Lung (tissue), 12 donors: ENCODE data around the gene ENDOV. TPM values are rescaled to one million over a fixed set of nuclear protein-coding genes. Genes with fewer than 3 reads are reported as not detected.
A peak's percentile ranks its signal among the peaks of the same experiment; 100 is the strongest.

Experiments used
- ATAC-seq: fragments of 200-7000 bp; cut with Tn5 transposase; one replicate; pipeline ENCODE4 v1.9.1; 2020; ENCODE audit warnings: moderate number of reproducible peaks; ENCODE audit not compliant: insufficient read depth, low FRiP score
- DNase-seq, 3 donors: peaks; one replicate each; pipeline ENCODE4 v3.0.0-alpha.2; 2013 to 2017
- H3K27ac ChIP-seq, 2 donors: one replicate each; pipeline ENCODE4 v1.5.1; 2013; ENCODE audit warnings: mild to moderate bottlenecking in 2 of 2, moderate library complexity in 2 of 2, control low read depth in 1 of 2, inconsistent platforms in 1 of 2, low read depth in 1 of 2, low read length in 1 of 2
- H3K27me3 ChIP-seq, 3 donors: one replicate each; pipeline ENCODE4 v1.5.1; 2013; ENCODE audit warnings: low read length in 2 of 3; ENCODE audit not compliant: control insufficient read depth in 3 of 3, insufficient read depth in 3 of 3
- H3K36me3 ChIP-seq, 4 donors: one replicate each; pipeline ENCODE4 v1.5.1; 2013; ENCODE audit warnings: low read length in 4 of 4, mild to moderate bottlenecking in 1 of 4, moderate library complexity in 1 of 4; ENCODE audit not compliant: control insufficient read depth in 4 of 4, insufficient read depth in 4 of 4
- H3K4me1 ChIP-seq, 5 donors: one replicate each; pipeline ENCODE4 v1.5.1; 2013; ENCODE audit warnings: low read length in 5 of 5, mild to moderate bottlenecking in 2 of 5, moderate library complexity in 1 of 5; ENCODE audit not compliant: control insufficient read depth in 5 of 5, insufficient read depth in 5 of 5
- H3K4me3 ChIP-seq: one replicate; pipeline ENCODE4 v1.5.1; 2013; ENCODE audit warnings: mild to moderate bottlenecking, control low read depth, moderate library complexity
- H3K9ac ChIP-seq, 2 donors: one replicate each; pipeline ENCODE4 v1.5.1; 2013; ENCODE audit warnings: low read length in 2 of 2, control low read depth in 1 of 2; ENCODE audit not compliant: insufficient read depth in 1 of 2
- H3K9me3 ChIP-seq, 4 donors: one replicate each; pipeline ENCODE4 v1.5.1; 2013; ENCODE audit warnings: low read length in 3 of 4, mild to moderate bottlenecking in 1 of 4, moderate library complexity in 1 of 4; ENCODE audit not compliant: control insufficient read depth in 4 of 4, insufficient read depth in 3 of 4
- WGBS, 2 donors: extraction: QIAGEN DNeasy Blood & Tissue Kit; methylation state at CpG; one replicate each; pipeline ENCODE4 v1.1.7; 2013; 5-methylcytosine and 5-hydroxymethylcytosine counted together
- polyA plus RNA-seq, 2 donors: library from polyadenylated mRNA; stranded (reverse); fragments of 200-250 nt; gene quantifications; one replicate each; pipeline ENCODE4 v1.2.1, GENCODE V29; 2013
- total RNA-seq, 2 donors: library from RNA; depleted of rRNA in 1 of 2; stranded (reverse); fragments of >200 nt in 1 of 2; gene quantifications; one replicate each; pipeline ENCODE4 v1.2.1, GENCODE V29; 2014 to 2021
- TF ChIP-seq, protein P1 (sequence below): IDR thresholded peaks from 2 replicates; pipeline ENCODE4 v1.5.1; 2012; ENCODE audit warnings: mild to moderate bottlenecking; ENCODE audit errors: control extremely low read depth, extremely low read depth
- donor health status: control.
- donor health status: control.
- donor health status: Bipolar disorder and iron deficiency.
- donor health status: healthy.
- donor health status: DM: yes; HTN: yes; CAD: no.

Gene ENDOV
- total and polyA plus RNA-seq, 4 donors, result 11.8 to 28.8 (median 22.4) TPM

DNA sequence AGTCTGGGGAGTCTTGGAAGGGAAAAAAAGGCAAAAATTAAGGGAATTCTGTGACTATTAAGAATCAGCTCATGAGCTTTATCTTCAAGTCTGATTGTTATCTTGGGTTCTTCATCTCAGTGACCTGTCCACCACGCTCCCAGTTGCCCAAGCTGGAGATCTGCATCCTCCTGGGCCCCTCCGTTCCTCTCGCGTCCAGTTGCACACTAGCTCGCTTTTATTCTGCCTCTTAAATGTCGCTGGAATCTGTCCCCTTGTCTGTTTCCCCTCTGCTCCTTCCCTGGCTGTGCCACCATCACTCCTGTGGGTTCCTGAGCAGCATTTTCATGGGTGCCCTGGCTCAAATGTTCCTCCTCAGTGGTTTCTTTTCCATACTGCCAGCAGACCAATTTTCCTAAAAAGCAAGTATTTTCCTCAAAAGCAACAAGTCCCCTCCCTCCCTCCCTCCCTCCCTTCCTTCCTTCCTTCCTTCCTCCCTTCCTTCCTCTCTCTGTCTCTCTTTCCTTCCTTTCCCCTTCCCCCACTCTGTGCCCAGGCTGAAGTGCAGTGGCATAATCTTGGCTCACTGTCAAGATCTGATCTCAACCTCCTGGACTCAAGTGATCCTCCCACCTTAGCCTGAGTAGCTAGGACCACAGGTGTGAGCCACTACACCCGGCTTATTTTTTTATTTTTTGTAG, 1.4 kb downstream of the ENDOV start:
- no peak for ATAC-seq
- no peak overlapping the region for H3K4me3 ChIP-seq

DNA sequence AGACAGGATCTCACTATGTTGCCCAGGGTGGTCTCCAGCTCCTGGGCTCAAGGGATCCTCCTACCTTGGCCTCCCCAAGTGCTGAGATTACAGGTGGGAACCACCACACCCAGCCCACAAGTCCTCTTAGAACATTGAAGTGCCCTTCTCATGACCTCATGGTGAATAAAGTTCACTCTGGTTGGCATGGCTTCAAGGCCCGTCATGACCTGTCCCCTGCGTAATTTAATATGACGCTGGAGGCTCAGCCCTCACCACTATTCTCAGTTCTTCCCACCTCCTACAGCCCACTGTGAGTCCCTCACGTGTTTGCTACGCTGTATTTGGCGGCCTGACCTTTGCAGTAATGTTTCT, 1.9 kb downstream of the ENDOV start:
- Histone ChIP-seq H3K9ac (no peak overlapping the region), H3K9me3 (no peaks in the 10 kb centered on the region), H3K36me3 (peaks cover 0 to 29% (median 2%) of the 10 kb centered on the region in 4 donors), H3K4me3 (no peak overlapping the region), H3K27ac (no peak overlapping the region), H3K4me1 (peaks cover 0 to 17% (median 11%) of the 10 kb centered on the region in 5 donors), H3K27me3 (no peaks in the 10 kb centered on the region)
- TF ChIP-seq, protein P1, sequence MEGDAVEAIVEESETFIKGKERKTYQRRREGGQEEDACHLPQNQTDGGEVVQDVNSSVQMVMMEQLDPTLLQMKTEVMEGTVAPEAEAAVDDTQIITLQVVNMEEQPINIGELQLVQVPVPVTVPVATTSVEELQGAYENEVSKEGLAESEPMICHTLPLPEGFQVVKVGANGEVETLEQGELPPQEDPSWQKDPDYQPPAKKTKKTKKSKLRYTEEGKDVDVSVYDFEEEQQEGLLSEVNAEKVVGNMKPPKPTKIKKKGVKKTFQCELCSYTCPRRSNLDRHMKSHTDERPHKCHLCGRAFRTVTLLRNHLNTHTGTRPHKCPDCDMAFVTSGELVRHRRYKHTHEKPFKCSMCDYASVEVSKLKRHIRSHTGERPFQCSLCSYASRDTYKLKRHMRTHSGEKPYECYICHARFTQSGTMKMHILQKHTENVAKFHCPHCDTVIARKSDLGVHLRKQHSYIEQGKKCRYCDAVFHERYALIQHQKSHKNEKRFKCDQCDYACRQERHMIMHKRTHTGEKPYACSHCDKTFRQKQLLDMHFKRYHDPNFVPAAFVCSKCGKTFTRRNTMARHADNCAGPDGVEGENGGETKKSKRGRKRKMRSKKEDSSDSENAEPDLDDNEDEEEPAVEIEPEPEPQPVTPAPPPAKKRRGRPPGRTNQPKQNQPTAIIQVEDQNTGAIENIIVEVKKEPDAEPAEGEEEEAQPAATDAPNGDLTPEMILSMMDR, result no peak
- ATAC-seq, result no peak
- no peak for DNase-seq
- WGBS, 2 donors, result 86 to 94% methylated on average over 6 of the region's 6 CpGs

More for the DNA sequence above, 1.4 kb downstream of the ENDOV start:
- Histone ChIP-seq H3K27me3 (no peaks in the 10 kb centered on the region), H3K27ac (no peak overlapping the region), H3K4me1 (peaks cover 0 to 17% (median 11%) of the 10 kb centered on the region in 5 donors), H3K9ac (peak overlapping the region in 1 of 2 donors; percentile 17), H3K36me3 (peaks cover 0 to 29% (median 2%) of the 10 kb centered on the region in 4 donors), H3K9me3 (no peaks in the 10 kb centered on the region)
- WGBS, 2 donors, result 78 to 81% methylated on average over 7 of the region's 7 CpGs
- TF ChIP-seq, protein P1, result no peak
- DNase-seq, result no peak

DNA sequence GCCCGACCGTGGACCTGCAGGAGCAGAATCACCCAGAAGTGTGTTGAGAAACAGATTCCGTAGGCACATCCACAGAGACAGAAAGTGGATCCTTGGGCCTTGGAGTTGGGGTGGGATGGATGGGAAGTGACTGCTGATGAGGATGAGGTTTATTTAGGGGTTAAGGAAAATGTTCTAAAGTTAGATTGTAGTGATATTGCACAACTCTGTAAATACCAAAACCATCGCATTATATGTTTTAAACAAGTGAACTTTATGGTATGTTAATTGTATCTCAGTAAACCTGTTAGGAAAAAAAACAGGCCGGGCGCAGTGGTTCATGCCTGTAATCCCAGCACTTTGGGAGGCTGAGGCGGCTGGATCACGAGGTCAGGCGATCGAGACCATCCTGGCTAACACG, 3.6 kb downstream of the ENDOV start:
- DNase-seq (no peak), ATAC-seq (no peak)

More for the DNA sequence above, 3.6 kb downstream of the ENDOV start:
- H3K27me3 ChIP-seq, result no peaks in the 10 kb centered on the region
- 94 to 95% methylated on average over 11 of the region's 11 CpGs for WGBS, 2 donors
- no peak overlapping the region for H3K9ac ChIP-seq
- H3K4me3 ChIP-seq, result no peak overlapping the region
- no peaks in the 10 kb centered on the region for H3K9me3 ChIP-seq
- peaks cover 0 to 29% (median 2%) of the 10 kb centered on the region in 4 donors for H3K36me3 ChIP-seq
- H3K4me1 ChIP-seq, result peaks cover 0 to 17% (median 11%) of the 10 kb centered on the region in 5 donors
- no peak overlapping the region for H3K27ac ChIP-seq
- TF ChIP-seq, protein P1, result no peak
